K562 treated with DMSO at 1 percent for 12 hours (cell line): Measurements from ENCODE around the gene TOB1. TPM values are rescaled to one million over a fixed set of nuclear protein-coding genes. Genes with fewer than 3 reads are reported as not detected.

Experiments used
- total RNA-seq: library from RNA; unstranded; fragments of 300-600 nt; gene quantifications from 2 replicates; pipeline ENCODE4 v1.2.3, GENCODE V29; 2022; ENCODE audit not compliant: insufficient read depth

The TOB1 gene, protein sequence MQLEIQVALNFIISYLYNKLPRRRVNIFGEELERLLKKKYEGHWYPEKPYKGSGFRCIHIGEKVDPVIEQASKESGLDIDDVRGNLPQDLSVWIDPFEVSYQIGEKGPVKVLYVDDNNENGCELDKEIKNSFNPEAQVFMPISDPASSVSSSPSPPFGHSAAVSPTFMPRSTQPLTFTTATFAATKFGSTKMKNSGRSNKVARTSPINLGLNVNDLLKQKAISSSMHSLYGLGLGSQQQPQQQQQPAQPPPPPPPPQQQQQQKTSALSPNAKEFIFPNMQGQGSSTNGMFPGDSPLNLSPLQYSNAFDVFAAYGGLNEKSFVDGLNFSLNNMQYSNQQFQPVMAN
- 12.6 and 23.8 TPM in 2 replicates for total RNA-seq

DNA sequence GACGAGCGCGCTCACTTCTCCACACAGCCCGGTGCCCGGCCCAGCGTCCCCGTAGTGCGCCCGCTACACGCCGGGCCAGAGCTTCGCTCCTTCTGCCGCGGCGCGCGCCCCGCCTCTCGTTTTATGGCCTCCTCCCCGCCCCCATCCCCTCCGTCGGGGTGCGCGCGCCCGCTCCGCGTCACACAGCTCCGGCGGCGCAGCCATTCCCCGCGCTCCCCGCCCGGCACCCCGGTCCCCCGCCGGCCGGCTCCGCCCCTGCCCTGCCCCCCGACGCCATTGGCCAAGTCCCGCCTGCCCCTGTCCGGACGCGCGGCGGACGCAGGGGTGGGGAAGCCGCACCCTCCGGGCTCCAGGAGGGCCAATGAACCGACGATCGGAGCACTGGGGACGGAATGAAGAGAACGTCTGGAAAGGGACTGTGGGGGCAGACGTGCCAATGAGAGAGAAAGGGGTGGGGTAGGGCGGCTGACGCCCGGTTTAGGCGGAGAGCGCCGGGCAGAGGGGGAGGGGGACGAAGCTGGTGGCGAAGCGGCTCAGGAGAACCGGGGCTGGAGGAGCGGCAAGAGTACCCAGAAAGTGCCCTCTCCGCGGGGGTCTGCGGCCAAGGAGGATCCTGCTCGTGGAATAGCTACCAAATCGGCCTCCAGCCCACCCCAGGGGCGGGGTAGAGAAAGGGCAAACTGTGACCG lies at the start of gene TOB1:
Gene TOB1 (minus strand): TSS at position 94 of the 689 bp plus-strand sequence. CDS start 2,337 bp downstream, outside the sequence.

DNA sequence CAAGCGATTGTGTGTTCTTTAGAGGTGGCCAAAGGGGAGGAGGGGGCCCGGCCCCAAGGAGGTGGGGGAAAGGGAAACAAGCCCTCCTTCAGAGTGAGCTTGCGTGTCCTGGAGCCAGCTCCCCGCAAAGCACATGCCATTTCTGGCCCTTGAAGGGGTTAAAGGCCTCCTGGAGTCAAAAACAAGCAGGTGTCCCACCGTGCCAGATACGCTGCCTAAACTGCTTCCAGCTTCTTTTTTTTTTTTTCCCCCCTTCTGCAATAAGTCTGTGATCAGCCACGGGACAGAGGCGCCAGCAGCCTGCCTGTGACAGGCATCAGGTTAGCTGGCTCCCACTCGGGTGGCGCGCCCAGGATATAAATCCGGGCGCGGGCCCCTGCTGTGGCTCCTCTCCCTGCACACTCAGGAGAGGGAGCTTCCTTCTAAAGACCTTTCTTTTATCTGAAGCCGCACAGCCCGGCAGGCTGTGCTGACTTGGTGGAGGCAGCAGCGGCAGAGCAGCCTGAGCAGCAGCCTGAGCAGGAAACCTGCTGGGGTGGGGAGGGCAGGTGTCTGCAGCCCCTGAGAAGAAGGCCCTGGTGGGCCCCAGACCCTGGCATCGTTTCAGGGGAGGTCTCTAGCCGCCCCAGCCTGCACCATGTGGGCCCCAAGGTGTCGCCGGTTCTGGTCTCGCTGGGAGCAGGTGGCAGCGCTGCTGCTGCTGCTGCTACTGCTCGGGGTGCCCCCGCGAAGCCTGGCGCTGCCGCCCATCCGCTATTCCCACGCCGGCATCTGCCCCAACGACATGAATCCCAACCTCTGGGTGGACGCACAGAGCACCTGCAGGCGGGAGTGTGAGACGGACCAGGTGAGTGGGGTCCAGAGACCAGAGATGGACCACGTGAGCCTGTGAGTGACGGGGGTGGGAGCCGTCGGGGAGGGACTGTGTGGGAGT lies 30.6 kb downstream of the TOB1 start, which contains the start of gene WFIKKN2:
Gene WFIKKN2 (plus strand): TSS at position 286 of the 934 bp plus-strand sequence. CDS start 352 bp downstream, at position 638.

Other genes starting within 250 kb of the TOB1 start
- gene ABCC3, start 231.5 kb downstream of the TOB1 start, total RNA-seq, result not detected in 2 replicates
- 6.8 and 18.4 TPM in 2 replicates for gene ANKRD40, start 158.4 kb downstream of the TOB1 start, total RNA-seq
- gene LUC7L3, start 146.8 kb downstream of the TOB1 start, total RNA-seq, result 98.3 and 147 TPM in 2 replicates
- not detected in 2 replicates for gene ANKRD40CL, start 98.8 kb downstream of the TOB1 start, total RNA-seq
- not detected in 2 replicates for gene WFIKKN2, start 30.8 kb downstream of the TOB1 start, total RNA-seq